ENCODE results near the gene POLE4.

POLE4 gene

DNA sequence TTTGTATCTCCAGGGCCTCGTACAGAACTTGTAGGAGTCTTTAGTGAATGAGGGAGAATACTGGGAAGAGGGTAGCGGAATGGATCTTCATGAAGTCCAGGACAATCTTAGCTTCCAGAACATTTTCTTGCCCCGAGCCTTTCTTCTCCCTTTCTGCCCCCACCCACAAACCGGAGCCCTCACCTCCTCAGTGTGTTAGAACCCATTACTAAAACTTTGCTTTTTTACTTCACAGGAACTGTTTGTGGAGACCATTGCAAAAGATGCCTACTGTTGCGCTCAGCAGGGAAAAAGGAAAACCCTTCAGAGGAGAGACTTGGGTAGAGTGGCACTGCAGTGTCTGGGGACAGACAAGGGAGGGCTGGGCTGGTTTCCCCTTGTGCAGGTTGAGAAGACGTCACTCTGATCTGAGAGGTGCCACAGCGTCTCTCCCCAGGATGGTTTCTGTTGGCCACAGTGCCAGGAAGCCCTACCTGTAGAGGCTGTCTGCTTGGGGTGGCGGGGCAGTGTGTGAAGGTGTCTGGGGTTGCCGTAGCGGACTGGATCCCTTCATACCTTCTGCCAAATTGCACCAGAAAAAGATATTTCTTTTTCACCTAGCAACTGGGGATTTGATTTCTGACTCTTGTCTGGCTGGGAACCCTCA lies 786 bp downstream of the POLE4 start:
- peak overlapping the region in 1 of 3 experiments; percentile 77 for H3K27ac Mint-ChIP-seq
- H3K36me3 Mint-ChIP-seq (ENCODE audit: low read depth), result peaks cover 54% of the 10 kb centered on the region
- H3K4me3 Mint-ChIP-seq, result peak overlapping the region; percentile 79 to 82 (median 80)
- H3K9me3 Mint-ChIP-seq, result peaks cover 40% of the 10 kb centered on the region
- no peak for TF ChIP-seq CTCF (IDR thresholded peaks at IDR 0.05; ENCODE audit: unreplicated experiment in 3 of 3)
- no peaks in the 10 kb centered on the region for H3K27me3 Mint-ChIP-seq (ENCODE audit: low read depth)
- peaks cover 4% of the 10 kb centered on the region for H3K4me1 Mint-ChIP-seq

DNA sequence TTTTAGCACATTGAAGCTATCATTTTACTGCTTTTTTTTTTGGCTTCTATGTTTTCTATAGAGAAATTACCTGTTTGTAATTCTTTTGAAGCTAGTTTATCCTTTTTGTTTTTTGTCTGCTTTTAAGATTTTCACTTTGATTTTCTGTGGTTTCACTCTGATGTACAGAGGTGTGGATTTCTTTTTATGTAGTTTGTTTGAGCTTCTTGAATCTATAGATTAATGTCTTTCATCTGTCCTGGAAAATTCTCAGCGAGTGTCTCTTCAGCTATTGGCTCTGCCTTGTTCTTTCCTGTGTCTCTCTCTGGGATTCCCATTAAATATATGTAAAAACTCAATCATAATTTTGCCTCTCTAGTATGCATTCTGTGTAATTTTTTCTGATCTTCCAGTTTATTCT lies 8.4 kb downstream of the POLE4 start:
- H3K27ac Mint-ChIP-seq, result no peak overlapping the region
- no peaks in the 10 kb centered on the region for H3K27me3 Mint-ChIP-seq (ENCODE audit: low read depth)
- peaks cover 52% of the 10 kb centered on the region for H3K9me3 Mint-ChIP-seq
- H3K4me3 Mint-ChIP-seq, result no peak overlapping the region
- no peaks in the 10 kb centered on the region for H3K4me1 Mint-ChIP-seq
- TF ChIP-seq CTCF (IDR thresholded peaks at IDR 0.05; ENCODE audit: unreplicated experiment in 3 of 3), result no peak
- peaks cover 70% of the 10 kb centered on the region for H3K36me3 Mint-ChIP-seq (ENCODE audit: low read depth)

- Mint-ChIP-seq H3K4me1 (no peaks in the 10 kb centered on the region), H3K36me3 (ENCODE audit: low read depth) (peaks cover 20% of the 10 kb centered on the region), H3K4me3 (no peak overlapping the region), H3K27me3 (ENCODE audit: low read depth) (no peaks in the 10 kb centered on the region), H3K9me3 (peaks cover 5% of the 10 kb centered on the region), H3K27ac (no peak overlapping the region)
- TF ChIP-seq CTCF (IDR thresholded peaks at IDR 0.05; ENCODE audit: unreplicated experiment in 3 of 3), result no peak
Observed at GRCh38 chr2:74975016-74975415, 16.6 kb downstream of the POLE4 start.

GRCh38 chr2:74979844-74980243 lies 21.4 kb downstream of the POLE4 start:
- H3K36me3 Mint-ChIP-seq (ENCODE audit: low read depth), result peaks cover 9% of the 10 kb centered on the region
- H3K9me3 Mint-ChIP-seq, result no peaks in the 10 kb centered on the region
- no peak overlapping the region for H3K4me3 Mint-ChIP-seq
- H3K27ac Mint-ChIP-seq, result no peak overlapping the region
- no peaks in the 10 kb centered on the region for H3K27me3 Mint-ChIP-seq (ENCODE audit: low read depth)
- no peak for TF ChIP-seq CTCF (IDR thresholded peaks at IDR 0.05; ENCODE audit: unreplicated experiment in 3 of 3)
- H3K4me1 Mint-ChIP-seq, result peaks cover 3% of the 10 kb centered on the region

DNA sequence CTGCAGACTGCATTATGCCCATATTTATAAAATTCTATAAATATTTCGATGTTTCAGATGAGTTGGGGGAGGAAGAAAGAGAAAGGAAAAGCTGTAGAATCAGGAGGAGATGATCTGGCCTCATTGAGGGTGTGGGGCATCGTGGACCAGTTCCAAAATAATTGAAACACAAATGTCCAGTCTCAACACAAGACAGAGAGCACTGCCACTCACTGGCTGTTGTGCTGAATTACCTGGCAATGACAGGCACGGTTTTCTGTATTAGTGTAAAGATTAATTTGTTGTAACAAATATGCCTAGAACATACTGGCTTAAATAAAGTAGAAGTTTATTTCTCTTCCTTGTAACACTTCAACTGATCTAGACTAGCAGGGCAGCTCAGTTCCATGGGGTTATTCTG lies 24.1 kb downstream of the POLE4 start:
- Mint-ChIP-seq H3K36me3 (ENCODE audit: low read depth) (no peaks in the 10 kb centered on the region), H3K27me3 (ENCODE audit: low read depth) (no peaks in the 10 kb centered on the region), H3K27ac (no peak overlapping the region), H3K9me3 (no peaks in the 10 kb centered on the region), H3K4me1 (peaks cover 11% of the 10 kb centered on the region), H3K4me3 (no peak overlapping the region)
- TF ChIP-seq CTCF (IDR thresholded peaks at IDR 0.05; ENCODE audit: unreplicated experiment in 3 of 3), result no peak
